NCI-H187 treated with DMSO at 0.1 percent for 48 hours (cell line): ENCODE measurements around the gene ZSCAN5A.
"Not testable (repeated sequence)": the region's sequence is repeated elsewhere in the genome, so short reads cannot be mapped to it uniquely, and the experiment has no call there.

ENCODE experiments used
- DNase-seq: peaks from one replicate; lab custom pipeline; 2025; lab: John Stamatoyannopoulos, UW

Gene ZSCAN5A

GRCh38 chr19:56314381-56315076 is at the start of gene ZSCAN5A:
Gene ZSCAN5A (minus strand): TSS chr19:56314839. CDS start chr19:56225046, 89,793 bp downstream.
- peak; percentile 94 for DNase-seq

GRCh38 chr19:56360841-56361240 is 46.2 kb upstream of the ZSCAN5A start:
- no peak for DNase-seq

- DNase-seq: no peak
These were observed 42.3 kb upstream of the ZSCAN5A start for GRCh38 chr19:56356944-56357343.

GRCh38 chr19:56355517-56355916 is 40.9 kb upstream of the ZSCAN5A start:
- no peak for DNase-seq

GRCh38 chr19:56351208-56351607 is 36.6 kb upstream of the ZSCAN5A start:
- DNase-seq: no peak

GRCh38 chr19:56350416-56351045 is 35.9 kb upstream of the ZSCAN5A start:
- DNase-seq: no peak

GRCh38 chr19:56348289-56348877 is 33.7 kb upstream of the ZSCAN5A start:
- DNase-seq: no peak

- no peak for DNase-seq
These were observed 32.6 kb upstream of the ZSCAN5A start for GRCh38 chr19:56347163-56347778.

- no peak for DNase-seq
These were observed 27.3 kb upstream of the ZSCAN5A start for GRCh38 chr19:56341948-56342347.

GRCh38 chr19:56339031-56339430 is 24.4 kb upstream of the ZSCAN5A start:
- not testable (repeated sequence) for DNase-seq

- not testable (repeated sequence) for DNase-seq
These were observed 22.4 kb upstream of the ZSCAN5A start for GRCh38 chr19:56337077-56337476.

- not testable (repeated sequence) for DNase-seq
These were observed 20.7 kb upstream of the ZSCAN5A start for GRCh38 chr19:56335371-56335770.

- no peak for DNase-seq
These were observed 18.9 kb upstream of the ZSCAN5A start for GRCh38 chr19:56333506-56333905.

GRCh38 chr19:56332695-56333094 is 18.1 kb upstream of the ZSCAN5A start:
- no peak for DNase-seq

- no peak for DNase-seq
These were observed 9.8 kb upstream of the ZSCAN5A start for GRCh38 chr19:56324436-56324835.

- DNase-seq: no peak
These were observed 7.4 kb upstream of the ZSCAN5A start for GRCh38 chr19:56321989-56322440.

- DNase-seq: no peak
These were observed 6.8 kb upstream of the ZSCAN5A start for GRCh38 chr19:56321254-56321988.

- DNase-seq: no peak
These were observed 5.4 kb upstream of the ZSCAN5A start for GRCh38 chr19:56319991-56320390.

- DNase-seq: no peak
These were observed 3.1 kb upstream of the ZSCAN5A start for GRCh38 chr19:56317749-56318148.

- DNase-seq: no peak
These were observed 2.1 kb upstream of the ZSCAN5A start for GRCh38 chr19:56316728-56317127.

GRCh38 chr19:56315077-56315828 is 614 bp upstream of the ZSCAN5A start:
- peak; percentile 97 for DNase-seq
